CD8-positive, alpha-beta memory T cell (primary cell): ENCODE measurements around the gene TLR5. TPM values are rescaled to one million over a fixed set of nuclear protein-coding genes. Genes with fewer than 3 reads are reported as not detected.
A peak's percentile ranks its signal among the peaks of the same experiment; 100 is the strongest.

Source experiments
- CTCF ChIA-PET: fragments of 350-600 bp; sonication (Branson Sonifier 250); formaldehyde crosslinking; loops from one replicate; lab custom pipeline; 2021; ENCODE audit warnings: antibody characterized with exemption; lab: Charles Lee
- POLR2A ChIA-PET: fragments of 350-600 bp; sonication (Branson Sonifier 250); formaldehyde crosslinking; loops from one replicate; lab custom pipeline; 2021; ENCODE audit warnings: antibody characterized with exemption; lab: Charles Lee
- DNase-seq, 5 donors: peaks; one replicate each; pipeline versions ENCODE4 v3.0.0 to v3.0.0-alpha.2; 2020 to 2022; ENCODE audit warnings: mixed read lengths in 1 of 5
- H3K27ac ChIP-seq: one replicate; pipeline ENCODE4 v1.7.0; 2013; ENCODE audit warnings: low read depth, mild to moderate bottlenecking, low read length, moderate library complexity
- H3K27me3 ChIP-seq: 2 replicates; pipeline ENCODE4 v1.7.0; 2013; ENCODE audit warnings: low read length, mild to moderate bottlenecking; ENCODE audit not compliant: insufficient read depth, poor library complexity, severe bottlenecking
- H3K36me3 ChIP-seq: 2 replicates; pipeline ENCODE4 v1.7.0; 2013; ENCODE audit warnings: mild to moderate bottlenecking, low read length, moderate library complexity; ENCODE audit not compliant: insufficient read depth
- H3K4me1 ChIP-seq: 2 replicates; pipeline ENCODE4 v1.7.0; 2013; ENCODE audit warnings: mild to moderate bottlenecking, low read length, moderate library complexity; ENCODE audit not compliant: insufficient read depth
- H3K4me3 ChIP-seq: 2 replicates; pipeline ENCODE4 v1.7.0; 2013; ENCODE audit warnings: mild to moderate bottlenecking, low read length
- H3K9me3 ChIP-seq: 2 replicates; pipeline ENCODE4 v1.7.0; 2013; ENCODE audit warnings: mild to moderate bottlenecking, low read length
- H3K27ac Mint-ChIP-seq, 8 donors: one replicate each; pipeline ENCODE4 v1.8.0; 2020 to 2021; ENCODE audit warnings: mixed read lengths in 8 of 8, mild to moderate bottlenecking in 6 of 8, inconsistent platforms in 3 of 8, moderate library complexity in 3 of 8
- H3K27me3 Mint-ChIP-seq, 2 donors: one replicate each; pipeline ENCODE4 v1.8.0; 2020 to 2021; ENCODE audit warnings: mixed read lengths in 2 of 2, mild to moderate bottlenecking in 1 of 2, moderate library complexity in 1 of 2
- H3K36me3 Mint-ChIP-seq, 3 donors: one replicate each; pipeline ENCODE4 v1.8.0; 2020 to 2021; ENCODE audit warnings: mixed read lengths in 3 of 3, inconsistent platforms in 1 of 3, mild to moderate bottlenecking in 1 of 3
- H3K4me1 Mint-ChIP-seq, 3 donors: one replicate each; pipeline ENCODE4 v1.8.0; 2020 to 2021; ENCODE audit warnings: mixed read lengths in 3 of 3, inconsistent platforms in 1 of 3, mild to moderate bottlenecking in 1 of 3
- H3K4me3 Mint-ChIP-seq, 7 donors: one replicate each; pipeline ENCODE4 v1.8.0; 2020 to 2021; ENCODE audit warnings: mixed read lengths in 7 of 7, mild to moderate bottlenecking in 6 of 7, moderate library complexity in 4 of 7, inconsistent platforms in 2 of 7
- H3K9me3 Mint-ChIP-seq, 5 donors: one replicate each; pipeline ENCODE4 v1.8.0; 2020 to 2022; ENCODE audit warnings: mixed read lengths in 5 of 5, mild to moderate bottlenecking in 3 of 5, moderate library complexity in 2 of 5, inconsistent platforms in 1 of 5
- polyA plus RNA-seq: library from polyadenylated mRNA; unstranded; fragments of 300-500 nt; fragmentation: Illumina TruSeq; gene quantifications from one replicate; pipeline ENCODE4 v1.2.3, GENCODE V29; 2021
- total RNA-seq, 2 experiments: library from RNA; stranded (reverse); gene quantifications; one replicate each; pipeline ENCODE4 v1.2.3, GENCODE V29; 2021

The TLR5 gene
- total and polyA plus RNA-seq, 3 experiments from 2014 or later: 0.22 to 0.71 (median 0.46) TPM

GRCh38 chr1:223136086-223136485 is 7.0 kb downstream of the TLR5 start:
- Histone ChIP-seq H3K27me3 (no peaks in the 10 kb centered on the region), H3K27ac (no peak overlapping the region), H3K4me1 (peaks cover 10% of the 10 kb centered on the region), H3K4me3 (no peak overlapping the region), H3K36me3 (no peaks in the 10 kb centered on the region), H3K9me3 (no peaks in the 10 kb centered on the region)
- ChIA-PET POLR2A (no interaction called here), CTCF (interaction anchor here (3.6 to 6.8 kb wide), 3 partner anchors 8 to 549 kb away, joined by 46 to 69 read pairs (median 67); partner anchors contain the start of gene TLR5)
- DNase-seq: no peak
- Mint-ChIP-seq H3K4me3 (no peak overlapping the region), H3K27ac (no peak overlapping the region), H3K36me3 (no peaks in the 10 kb centered on the region), H3K4me1 (peaks cover 4 to 8% (median 6%) of the 10 kb centered on the region in 3 donors), H3K27me3 (peaks cover 10 to 26% of the 10 kb centered on the region in 2 donors), H3K9me3 (no peaks in the 10 kb centered on the region)

- CTCF ChIA-PET: interaction anchor here (2.4 to 6.8 kb wide), 4 partner anchors 8 to 550 kb away, joined by 20 to 69 read pairs (median 56); partner anchors contain the start of gene TLR5
- peaks cover 11 to 26% of the 10 kb centered on the region in 2 donors for H3K27me3 Mint-ChIP-seq
- H3K4me1 ChIP-seq: peaks cover 10% of the 10 kb centered on the region
Measured at GRCh38 chr1:223135176-223135942, 7.7 kb downstream of the TLR5 start.

GRCh38 chr1:223133824-223134435 is 9.1 kb downstream of the TLR5 start:
- Histone ChIP-seq H3K4me3 (peak overlapping the region; percentile 5), H3K36me3 (no peaks in the 10 kb centered on the region), H3K9me3 (no peaks in the 10 kb centered on the region), H3K27me3 (no peaks in the 10 kb centered on the region), H3K4me1 (peaks cover 14% of the 10 kb centered on the region), H3K27ac (no peak overlapping the region)
- DNase-seq: peak; percentile 66 to 80 (median 72)
- peak overlapping the region; percentile 13 to 79 (median 54) for H3K4me3 Mint-ChIP-seq
- ChIA-PET POLR2A (no interaction called here), CTCF (interaction anchor here (0.7 to 6.8 kb wide), 39 partner anchors 9 to 669 kb away, joined by 3 to 69 read pairs (median 4); partner anchors contain the start of genes TAF1A and TLR5)
- H3K27me3 Mint-ChIP-seq: peaks cover 11 to 31% of the 10 kb centered on the region in 2 donors
- no peaks in the 10 kb centered on the region for H3K9me3 Mint-ChIP-seq
- H3K27ac Mint-ChIP-seq: peak overlapping the region in 1 of 8 donors; percentile 80
- H3K36me3 Mint-ChIP-seq: no peaks in the 10 kb centered on the region
- peaks cover 9 to 18% (median 10%) of the 10 kb centered on the region in 3 donors for H3K4me1 Mint-ChIP-seq

More at GRCh38 chr1:223135176-223135942, 7.7 kb downstream of the TLR5 start:
- Mint-ChIP-seq H3K27ac (no peak overlapping the region), H3K9me3 (no peaks in the 10 kb centered on the region), H3K36me3 (no peaks in the 10 kb centered on the region), H3K4me3 (no peak overlapping the region), H3K4me1 (peaks cover 4 to 8% (median 6%) of the 10 kb centered on the region in 3 donors)
- H3K9me3 ChIP-seq: no peaks in the 10 kb centered on the region
- DNase-seq: no peak
- POLR2A ChIA-PET: no interaction called here
- no peaks in the 10 kb centered on the region for H3K27me3 ChIP-seq
- H3K4me3 ChIP-seq: no peak overlapping the region
- no peaks in the 10 kb centered on the region for H3K36me3 ChIP-seq
- H3K27ac ChIP-seq: no peak overlapping the region

GRCh38 chr1:223133306-223133823 is 9.7 kb downstream of the TLR5 start:
- no peaks in the 10 kb centered on the region for H3K36me3 ChIP-seq
- peaks cover 11 to 33% of the 10 kb centered on the region in 2 donors for H3K27me3 Mint-ChIP-seq
- H3K27ac Mint-ChIP-seq: no peak overlapping the region
- H3K27me3 ChIP-seq: no peaks in the 10 kb centered on the region
- no peak overlapping the region for H3K4me3 ChIP-seq
- POLR2A ChIA-PET: no interaction called here
- peaks cover 9 to 20% (median 10%) of the 10 kb centered on the region in 3 donors for H3K4me1 Mint-ChIP-seq
- no peak for DNase-seq
- no peak overlapping the region for H3K27ac ChIP-seq
- H3K4me1 ChIP-seq: peaks cover 14% of the 10 kb centered on the region
- H3K4me3 Mint-ChIP-seq: peak overlapping the region in 6 of 7 donors; percentile 27 to 79 (median 57)
- no peaks in the 10 kb centered on the region for H3K36me3 Mint-ChIP-seq
- no peaks in the 10 kb centered on the region for H3K9me3 Mint-ChIP-seq
- CTCF ChIA-PET: interaction anchor here (0.7 to 6.8 kb wide), 39 partner anchors 9 to 668 kb away, joined by 3 to 69 read pairs (median 4); partner anchors contain the start of genes TAF1A and TLR5
- H3K9me3 ChIP-seq: no peaks in the 10 kb centered on the region

- H3K4me3 Mint-ChIP-seq: peak overlapping the region in 3 of 7 donors; percentile 42 to 55 (median 42)
- H3K36me3 Mint-ChIP-seq: peaks cover 0 to 2% (median 0%) of the 10 kb centered on the region in 3 donors
- ChIA-PET CTCF (interaction anchor here (0.6 to 3.4 kb wide), 6 partner anchors 11 to 409 kb away, joined by 3 to 9 read pairs (median 4); partner anchors contain the start of gene TLR5), POLR2A (no interaction called here)
- H3K4me1 ChIP-seq: peaks cover 13% of the 10 kb centered on the region
- no peaks in the 10 kb centered on the region for H3K27me3 ChIP-seq
- H3K4me3 ChIP-seq: peak overlapping the region; percentile 11
- peak; percentile 39 to 58 (median 50) for DNase-seq
- H3K9me3 ChIP-seq: no peaks in the 10 kb centered on the region
- peaks cover 9 to 20% (median 10%) of the 10 kb centered on the region in 3 donors for H3K4me1 Mint-ChIP-seq
- H3K27ac ChIP-seq: no peak overlapping the region
- no peaks in the 10 kb centered on the region for H3K36me3 ChIP-seq
- peaks cover 8 to 21% of the 10 kb centered on the region in 2 donors for H3K27me3 Mint-ChIP-seq
- no peaks in the 10 kb centered on the region for H3K9me3 Mint-ChIP-seq
- H3K27ac Mint-ChIP-seq: no peak overlapping the region
Measured at GRCh38 chr1:223129229-223129901, 13.7 kb downstream of the TLR5 start.

GRCh38 chr1:223126741-223127140 is 16.3 kb downstream of the TLR5 start:
- Mint-ChIP-seq H3K27ac (no peak overlapping the region), H3K9me3 (no peaks in the 10 kb centered on the region), H3K36me3 (peaks cover 0 to 2% (median 0%) of the 10 kb centered on the region in 3 donors), H3K4me1 (peaks cover 10 to 21% (median 11%) of the 10 kb centered on the region in 3 donors), H3K4me3 (no peak overlapping the region), H3K27me3 (peaks cover 4 to 7% of the 10 kb centered on the region in 2 donors)
- Histone ChIP-seq H3K27ac (no peak overlapping the region), H3K9me3 (no peaks in the 10 kb centered on the region), H3K36me3 (no peaks in the 10 kb centered on the region), H3K4me1 (peaks cover 4% of the 10 kb centered on the region), H3K27me3 (no peaks in the 10 kb centered on the region), H3K4me3 (no peak overlapping the region)
- CTCF ChIA-PET: interaction anchor here (0.6 to 5.2 kb wide), 5 partner anchors 8 to 1600 kb away, joined by 3 to 69 read pairs (median 3); no protein-coding TSS in a partner anchor
- DNase-seq: no peak
- POLR2A ChIA-PET: no interaction called here

GRCh38 chr1:223125766-223126165 is 17.3 kb downstream of the TLR5 start:
- H3K4me1 ChIP-seq: peaks cover 4% of the 10 kb centered on the region
- H3K27me3 Mint-ChIP-seq: peaks cover 3 to 7% of the 10 kb centered on the region in 2 donors
- H3K4me3 Mint-ChIP-seq: no peak overlapping the region
- CTCF ChIA-PET: interaction anchor here (1.6 to 5.2 kb wide), 3 partner anchors 9 to 44 kb away, joined by 3 to 69 read pairs (median 15); no protein-coding TSS in a partner anchor
- H3K27me3 ChIP-seq: no peaks in the 10 kb centered on the region
- H3K27ac Mint-ChIP-seq: no peak overlapping the region
- H3K9me3 ChIP-seq: no peaks in the 10 kb centered on the region
- peaks cover 10 to 21% (median 11%) of the 10 kb centered on the region in 3 donors for H3K4me1 Mint-ChIP-seq
- peaks cover 0 to 2% (median 0%) of the 10 kb centered on the region in 3 donors for H3K36me3 Mint-ChIP-seq
- POLR2A ChIA-PET: no interaction called here
- H3K9me3 Mint-ChIP-seq: no peaks in the 10 kb centered on the region
- no peak for DNase-seq
- H3K36me3 ChIP-seq: no peaks in the 10 kb centered on the region
- no peak overlapping the region for H3K27ac ChIP-seq
- no peak overlapping the region for H3K4me3 ChIP-seq
